ENCODE measurements around the gene ZNF366. TPM values are rescaled to one million over a fixed set of nuclear protein-coding genes. Genes with fewer than 3 reads are reported as not detected.

Gene ZNF366
- total and polyA plus RNA-seq, 2 experiments from 2014 or later = not detected

DNA sequence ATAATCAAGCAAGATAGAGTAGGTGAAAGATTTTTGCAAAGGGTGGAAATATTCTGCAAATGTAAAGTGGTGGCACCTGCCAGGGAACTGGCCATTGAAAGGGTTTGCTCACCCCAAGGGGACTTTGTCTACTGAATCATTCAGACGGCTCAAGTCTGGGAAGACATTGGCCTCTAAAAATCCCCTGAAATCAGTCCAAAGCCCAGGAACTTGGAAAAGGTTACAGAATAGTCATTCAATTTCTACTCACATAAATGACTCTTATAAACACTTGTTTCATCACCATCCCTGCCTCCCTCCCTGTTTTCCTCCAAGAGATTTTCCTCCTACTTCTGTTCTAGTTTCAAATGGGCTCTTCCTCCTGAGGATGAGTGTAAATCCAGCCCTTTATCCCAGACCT, 28.5 kb downstream of the ZNF366 start:
- Histone ChIP-seq H3K9me3 (ENCODE audit: low read depth) (no peaks in the 10 kb centered on the region), H3K27ac (no peak overlapping the region), H3K27me3 (no peaks in the 10 kb centered on the region), H3K36me3 (no peaks in the 10 kb centered on the region), H3K4me3 (no peak overlapping the region), H3K4me1 (ENCODE audit: low read depth) (no peaks in the 10 kb centered on the region)
- DNase-seq (ENCODE audit: low read depth in 1 of 2, low spot score in 1 of 2) = no peak
- TF ChIP-seq, protein P1, sequence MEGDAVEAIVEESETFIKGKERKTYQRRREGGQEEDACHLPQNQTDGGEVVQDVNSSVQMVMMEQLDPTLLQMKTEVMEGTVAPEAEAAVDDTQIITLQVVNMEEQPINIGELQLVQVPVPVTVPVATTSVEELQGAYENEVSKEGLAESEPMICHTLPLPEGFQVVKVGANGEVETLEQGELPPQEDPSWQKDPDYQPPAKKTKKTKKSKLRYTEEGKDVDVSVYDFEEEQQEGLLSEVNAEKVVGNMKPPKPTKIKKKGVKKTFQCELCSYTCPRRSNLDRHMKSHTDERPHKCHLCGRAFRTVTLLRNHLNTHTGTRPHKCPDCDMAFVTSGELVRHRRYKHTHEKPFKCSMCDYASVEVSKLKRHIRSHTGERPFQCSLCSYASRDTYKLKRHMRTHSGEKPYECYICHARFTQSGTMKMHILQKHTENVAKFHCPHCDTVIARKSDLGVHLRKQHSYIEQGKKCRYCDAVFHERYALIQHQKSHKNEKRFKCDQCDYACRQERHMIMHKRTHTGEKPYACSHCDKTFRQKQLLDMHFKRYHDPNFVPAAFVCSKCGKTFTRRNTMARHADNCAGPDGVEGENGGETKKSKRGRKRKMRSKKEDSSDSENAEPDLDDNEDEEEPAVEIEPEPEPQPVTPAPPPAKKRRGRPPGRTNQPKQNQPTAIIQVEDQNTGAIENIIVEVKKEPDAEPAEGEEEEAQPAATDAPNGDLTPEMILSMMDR (IDR thresholded peaks at IDR 0.05; ENCODE audit: low read depth, low read length) = no peak

DNA sequence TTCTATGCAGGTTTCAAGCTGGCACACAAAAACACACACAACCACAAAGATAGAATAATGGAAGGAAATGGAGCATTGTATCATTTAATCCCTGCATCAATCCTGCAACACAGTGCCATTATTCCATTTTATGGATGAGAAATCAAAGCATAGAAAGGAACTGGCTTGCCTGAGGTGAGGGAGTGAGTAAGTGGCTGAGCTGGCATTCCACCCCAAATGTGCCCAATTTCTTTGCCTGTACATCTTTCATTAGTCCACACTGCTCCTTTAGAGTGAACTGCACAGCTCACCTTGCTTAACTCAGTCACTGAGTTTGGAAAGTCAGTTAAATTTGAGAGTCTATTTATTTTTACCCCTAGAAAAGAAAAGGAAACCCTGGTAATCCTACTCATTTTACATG, 28.9 kb downstream of the ZNF366 start:
- TF ChIP-seq, protein P1 (IDR thresholded peaks at IDR 0.05; ENCODE audit: low read depth, low read length) = no peak

DNA sequence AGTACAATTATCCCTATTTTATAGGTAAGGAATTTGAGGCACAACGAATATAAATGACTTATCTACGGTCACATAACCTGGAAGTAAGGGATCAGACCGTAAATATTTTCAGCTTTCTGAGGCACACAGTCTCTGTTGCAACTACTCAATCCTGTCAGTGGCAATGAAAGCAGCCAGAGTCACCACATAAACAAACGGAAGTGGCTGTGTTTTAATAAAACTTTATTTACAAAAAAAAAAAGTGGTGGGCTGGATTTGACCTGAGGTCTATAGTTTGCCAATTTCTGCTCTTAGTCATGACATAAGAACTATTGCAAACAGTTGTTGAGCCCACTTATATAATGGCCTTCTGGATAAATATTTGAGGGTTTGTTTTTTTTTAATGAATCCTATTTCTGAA, 29.6 kb downstream of the ZNF366 start:
- Histone ChIP-seq H3K4me3 (no peak overlapping the region), H3K4me1 (ENCODE audit: low read depth) (no peaks in the 10 kb centered on the region), H3K27me3 (no peaks in the 10 kb centered on the region), H3K9me3 (ENCODE audit: low read depth) (no peaks in the 10 kb centered on the region), H3K27ac (no peak overlapping the region), H3K36me3 (no peaks in the 10 kb centered on the region)
- DNase-seq (ENCODE audit: low read depth in 1 of 2, low spot score in 1 of 2) = no peak
- TF ChIP-seq, protein P1 (IDR thresholded peaks at IDR 0.05; ENCODE audit: low read depth, low read length) = no peak

More for the DNA sequence above, 28.9 kb downstream of the ZNF366 start:
- H3K9me3 ChIP-seq (ENCODE audit: low read depth) = no peaks in the 10 kb centered on the region
- no peak overlapping the region for H3K27ac ChIP-seq
- no peaks in the 10 kb centered on the region for H3K27me3 ChIP-seq
- no peak for DNase-seq (ENCODE audit: low read depth in 1 of 2, low spot score in 1 of 2)
- H3K4me1 ChIP-seq (ENCODE audit: low read depth) = no peaks in the 10 kb centered on the region
- H3K4me3 ChIP-seq = no peak overlapping the region
- no peaks in the 10 kb centered on the region for H3K36me3 ChIP-seq

DNA sequence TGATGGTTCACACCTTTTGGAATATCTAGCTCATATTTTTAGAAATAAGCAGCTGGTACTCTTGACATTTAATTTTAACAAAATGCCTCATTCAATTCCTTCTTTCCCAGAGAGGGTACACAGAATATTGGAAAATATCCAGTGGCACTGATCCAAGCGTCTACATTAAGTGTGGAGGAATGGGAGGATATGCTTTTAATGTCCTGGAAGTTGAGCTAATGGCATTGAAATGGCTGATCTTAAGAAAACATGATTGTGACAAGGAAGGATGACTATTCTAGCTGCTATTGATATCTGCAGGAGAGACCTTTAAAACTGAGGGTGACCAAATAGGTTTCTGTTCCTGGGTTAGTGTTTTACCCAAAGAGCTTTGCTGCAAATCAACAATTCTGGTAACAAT, 30.0 kb downstream of the ZNF366 start:
- TF ChIP-seq, protein P1 (IDR thresholded peaks at IDR 0.05; ENCODE audit: low read depth, low read length) = no peak
- Histone ChIP-seq H3K36me3 (no peaks in the 10 kb centered on the region), H3K27ac (no peak overlapping the region), H3K4me3 (no peak overlapping the region), H3K9me3 (ENCODE audit: low read depth) (no peaks in the 10 kb centered on the region), H3K4me1 (ENCODE audit: low read depth) (no peaks in the 10 kb centered on the region), H3K27me3 (no peaks in the 10 kb centered on the region)
- no peak for DNase-seq (ENCODE audit: low read depth in 1 of 2, low spot score in 1 of 2)

DNA sequence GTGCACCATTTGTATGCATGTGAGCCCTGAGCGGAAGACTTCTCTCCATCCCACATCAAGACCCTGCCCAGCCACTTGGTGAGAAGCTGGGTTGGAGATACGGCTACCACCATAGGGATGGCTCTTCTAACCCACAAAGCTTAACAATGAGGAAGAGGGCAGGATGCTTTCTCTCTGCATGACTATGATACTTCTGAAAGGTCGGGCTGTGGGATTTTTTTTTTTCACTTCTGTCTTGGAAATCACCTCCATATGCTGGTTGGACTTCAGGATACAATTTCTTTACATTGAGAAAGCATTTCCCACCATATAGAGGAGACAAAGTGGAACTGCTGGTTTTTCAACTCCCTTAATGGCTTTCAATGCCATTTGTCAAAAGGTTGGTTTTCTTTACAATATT, 30.5 kb downstream of the ZNF366 start:
- Histone ChIP-seq H3K27ac (no peak overlapping the region), H3K36me3 (no peaks in the 10 kb centered on the region)

More for the DNA sequence above, 30.5 kb downstream of the ZNF366 start:
- Histone ChIP-seq H3K27me3 (no peaks in the 10 kb centered on the region), H3K4me1 (ENCODE audit: low read depth) (no peaks in the 10 kb centered on the region), H3K9me3 (ENCODE audit: low read depth) (no peaks in the 10 kb centered on the region), H3K4me3 (no peak overlapping the region)
- no peak for DNase-seq (ENCODE audit: low read depth in 1 of 2, low spot score in 1 of 2)
- TF ChIP-seq, protein P1 (IDR thresholded peaks at IDR 0.05; ENCODE audit: low read depth, low read length) = no peak
